GM18526 (cell line): Measurements from ENCODE around the gene MGAT4C.

Experiments used
- POLR2A ChIP-seq: IDR thresholded peaks from 3 replicates; pipeline ENCODE4 v1.6.1; 2011; ENCODE audit not compliant: insufficient read length; ENCODE audit errors: extremely low read depth

The MGAT4C gene

GRCh38 chr12:86256163-86256562, at the start of gene MGAT4C:
TSS of gene MGAT4C (minus strand) at chr12:86256391.
- no peak for TF ChIP-seq POLR2A

- no peak for TF ChIP-seq POLR2A
These were observed 37.6 kb upstream of the MGAT4C start for GRCh38 chr12:86293682-86294240.

- TF ChIP-seq POLR2A, result no peak
These were observed 36.3 kb upstream of the MGAT4C start for GRCh38 chr12:86292480-86292879.

GRCh38 chr12:86290615-86291014, 34.4 kb upstream of the MGAT4C start:
- TF ChIP-seq POLR2A, result no peak

DNA sequence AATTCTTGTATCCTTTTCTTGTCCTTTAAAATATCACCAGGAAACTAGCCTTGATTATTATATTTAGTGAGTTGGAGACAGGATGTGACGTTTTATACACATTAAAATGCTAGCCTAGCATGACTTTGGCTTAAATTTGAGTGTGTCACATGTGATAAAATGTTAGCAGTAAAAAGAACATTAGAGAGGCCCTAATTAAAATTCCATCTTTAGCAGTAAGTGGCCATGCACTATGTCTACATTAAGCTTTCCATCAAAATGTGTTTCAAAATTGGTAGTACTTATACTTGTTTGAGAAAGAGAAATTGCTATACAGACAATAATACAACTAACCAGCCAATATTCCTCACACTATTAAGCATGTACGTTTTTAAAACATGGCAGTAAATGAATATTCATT, 29.9 kb upstream of the MGAT4C start:
- TF ChIP-seq POLR2A, result no peak

DNA sequence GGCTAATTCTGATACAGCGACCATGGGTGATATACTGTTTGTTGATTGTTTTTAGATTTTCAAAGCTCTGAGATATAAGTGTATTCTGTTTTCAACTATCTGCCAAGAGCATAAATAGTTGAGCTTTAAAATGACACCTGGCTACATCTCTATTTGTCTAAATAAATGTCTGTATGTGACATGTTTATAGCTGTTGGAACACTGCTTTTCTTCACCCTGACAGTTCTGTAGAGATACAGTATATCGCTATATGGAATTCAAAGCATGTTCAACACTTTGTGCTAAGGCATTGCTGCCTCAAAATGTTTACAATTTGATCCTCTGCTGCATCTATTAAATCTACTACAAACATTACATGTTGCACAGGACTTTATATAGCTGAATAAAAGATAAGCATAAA, 27.4 kb upstream of the MGAT4C start:
- no peak for TF ChIP-seq POLR2A

DNA sequence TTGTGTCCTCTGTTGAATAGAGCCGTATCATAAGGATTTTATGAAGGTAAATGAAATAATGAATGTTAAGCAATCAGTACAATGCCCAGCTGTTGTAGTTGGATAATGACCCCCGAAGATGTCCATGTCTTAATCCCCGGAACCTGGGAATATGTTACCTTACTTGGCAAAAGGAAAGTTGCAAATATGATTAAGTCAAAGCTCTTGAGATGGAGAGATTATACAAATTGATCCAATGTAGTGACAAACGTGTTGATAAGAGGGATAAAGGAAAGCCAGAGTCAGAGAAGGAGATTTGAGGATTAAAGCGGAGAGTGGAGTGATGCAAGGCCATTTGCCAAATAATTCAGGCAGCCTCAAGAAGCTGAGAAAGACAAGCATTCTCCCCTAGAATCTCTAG, 19.2 kb upstream of the MGAT4C start:
- TF ChIP-seq POLR2A, result no peak

- TF ChIP-seq POLR2A, result no peak
These were observed 9.1 kb upstream of the MGAT4C start for GRCh38 chr12:86265329-86265695.

DNA sequence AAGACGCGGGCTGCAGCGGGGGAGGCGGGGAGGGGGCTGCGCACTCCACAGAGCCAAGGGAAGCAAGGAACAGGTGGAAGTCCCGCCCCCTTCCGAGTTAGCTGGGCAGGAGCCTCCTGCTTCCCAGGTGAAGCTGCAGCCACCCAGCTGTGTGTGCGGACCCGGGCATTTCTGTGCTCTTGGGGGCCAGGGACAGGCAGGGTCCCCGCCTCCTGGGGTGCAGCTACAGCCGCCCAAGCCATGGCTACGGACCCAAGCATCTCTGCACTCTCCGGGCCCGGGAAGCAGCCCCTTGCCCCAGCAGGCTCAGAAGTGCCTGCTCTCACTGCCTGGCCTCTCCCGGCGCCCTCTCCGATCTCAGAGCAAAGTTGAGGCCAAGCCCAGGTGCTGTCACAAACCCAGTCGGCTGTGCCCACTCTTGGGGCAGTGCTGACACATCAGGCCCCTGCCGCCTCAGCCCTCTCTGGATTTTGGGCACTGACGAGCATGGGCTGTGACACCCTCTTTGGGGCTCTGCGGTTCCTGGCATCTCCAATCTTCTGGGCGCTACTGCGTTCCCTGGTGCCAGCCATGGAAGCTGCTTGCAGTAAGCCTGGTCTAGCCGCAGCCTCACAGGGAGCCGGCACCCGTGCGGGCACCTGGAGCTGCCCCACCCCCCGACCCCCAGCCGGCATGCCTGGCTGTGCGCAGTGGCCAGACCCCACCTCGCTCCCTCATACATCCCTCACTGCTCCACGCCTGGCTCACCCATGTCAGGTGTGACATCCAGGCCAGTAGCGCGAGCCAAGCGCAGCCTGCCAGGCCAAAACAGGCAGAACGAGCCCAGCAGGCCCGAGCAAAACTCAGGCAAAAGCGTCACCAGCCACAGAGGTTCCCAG, 8.5 kb upstream of the MGAT4C start:
- TF ChIP-seq POLR2A, result no peak

GRCh38 chr12:86261578-86261977, 5.4 kb upstream of the MGAT4C start:
- TF ChIP-seq POLR2A, result no peak

DNA sequence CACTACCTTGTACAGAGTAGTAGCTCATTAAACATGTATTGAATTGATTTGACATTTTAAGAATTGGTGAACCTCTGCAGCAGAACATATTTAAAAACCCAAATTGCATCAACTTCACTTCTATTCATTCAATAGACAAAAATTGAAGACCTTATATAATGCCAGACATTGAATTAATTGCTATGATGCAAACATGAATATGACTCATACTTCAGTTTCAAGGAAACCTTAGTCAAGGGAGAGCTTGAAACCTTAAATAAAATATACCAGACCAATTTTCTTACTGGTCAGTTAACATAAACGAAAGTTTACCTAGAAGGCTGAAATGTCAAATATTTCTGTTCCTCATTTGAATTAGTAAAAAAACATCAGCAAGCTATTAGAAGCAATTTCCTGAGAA, 5.0 kb upstream of the MGAT4C start:
- TF ChIP-seq POLR2A, result no peak

DNA sequence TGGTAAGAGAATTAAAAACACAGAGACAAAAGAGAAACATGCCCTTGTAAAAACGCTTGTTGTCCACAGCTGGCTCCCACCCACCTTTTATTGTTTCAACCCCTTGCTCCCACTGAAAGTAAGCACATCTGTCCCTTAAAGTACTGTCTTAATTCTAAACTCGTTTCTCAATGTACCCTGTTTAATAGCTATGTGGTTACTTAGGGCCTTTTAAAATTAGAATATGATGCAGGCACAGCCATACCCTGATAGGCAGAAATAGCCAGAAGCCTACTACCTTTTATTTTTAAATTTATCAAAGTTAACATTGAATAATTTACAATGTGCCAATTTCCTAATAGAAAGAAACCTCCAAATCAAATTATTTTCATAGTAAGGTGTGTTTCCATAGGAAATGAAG, 4.0 kb upstream of the MGAT4C start:
- TF ChIP-seq POLR2A, result no peak

- no peak for TF ChIP-seq POLR2A
These were observed 943 bp upstream of the MGAT4C start for GRCh38 chr12:86257134-86257533.

GRCh38 chr12:86254399-86255107, 1.6 kb downstream of the MGAT4C start:
- no peak for TF ChIP-seq POLR2A

GRCh38 chr12:86249851-86250250, 6.3 kb downstream of the MGAT4C start:
- no peak for TF ChIP-seq POLR2A

GRCh38 chr12:86249276-86249675, 6.9 kb downstream of the MGAT4C start:
- TF ChIP-seq POLR2A, result no peak
